Endothelial cell of umbilical vein (primary cell): ENCODE measurements around the gene ADAM8. TPM values are rescaled to one million over a fixed set of nuclear protein-coding genes. Genes with fewer than 3 reads are reported as not detected.

Experiments used
- BruUV-seq: library from RNA; stranded (reverse); fragments of 400-500 nt; replicated peaks from 2 replicates; lab custom pipeline; 2021; lab: Mats Ljungman, UMichigan
- CTCF ChIA-PET: fragments of 300-600, 350-600 bp; sonication (Branson Sonifier 250); formaldehyde crosslinking; loops from one replicate; lab custom pipeline; 2021; ENCODE audit warnings: antibody characterized with exemption, inconsistent platforms; lab: Charles Lee
- POLR2A ChIA-PET: fragments of 300-600, 350-600 bp; sonication (Branson Sonifier 250); formaldehyde crosslinking; loops from one replicate; lab custom pipeline; 2021; ENCODE audit warnings: antibody characterized with exemption, inconsistent platforms; lab: Charles Lee
- DNase-seq: peaks from one replicate; pipeline ENCODE4 v3.0.0-alpha.2; 2011; ENCODE audit warnings: low read depth, low spot score
- FAIRE-seq: peaks from 2 replicates; lab custom pipeline; 2011; peaks lifted over from hg19 to GRCh38; lab: Jason Lieb, UNC
- H2AFZ ChIP-seq: 2 replicates; pipeline ENCODE4 v1.6.0; 2012; ENCODE audit warnings: low read depth, low read length, control low read depth, inconsistent platforms
- H3K27ac ChIP-seq: 2 replicates; pipeline ENCODE4 v1.5.1; 2011; ENCODE audit warnings: low read depth, mild to moderate bottlenecking, control low read depth, low read length, moderate library complexity; ENCODE audit not compliant: insufficient read depth
- H3K27me3 ChIP-seq, 2 experiments: 2 replicates each; pipeline versions ENCODE4 v1.6.0 to v1.6.1; 2011; ENCODE audit warnings: low read length in 2 of 2, mixed read lengths in 1 of 2; ENCODE audit not compliant: control insufficient read depth in 2 of 2, insufficient read depth in 2 of 2
- H3K36me3 ChIP-seq, 2 experiments: 2 replicates in 1 of 2; 3 replicates in 1 of 2; pipeline ENCODE4 v1.5.1; 2011; ENCODE audit warnings: low read length in 2 of 2, mild to moderate bottlenecking in 1 of 2, moderate library complexity in 1 of 2; ENCODE audit not compliant: control insufficient read depth in 2 of 2, insufficient read depth in 2 of 2; ENCODE audit errors: extremely low read depth in 1 of 2
- H3K4me1 ChIP-seq: 3 replicates; pipeline ENCODE4 v1.5.1; 2011; ENCODE audit warnings: mild to moderate bottlenecking, low read length; ENCODE audit not compliant: control insufficient read depth, insufficient read depth; ENCODE audit errors: extremely low read depth
- H3K4me2 ChIP-seq: 2 replicates; pipeline ENCODE4 v1.6.1; 2011; ENCODE audit warnings: low read length, control low read depth, mixed read lengths; ENCODE audit not compliant: insufficient read depth
- H3K4me3 ChIP-seq, 3 experiments: fragments of 200-600 bp in 1 of 3; sonication (generic), shearing (Covaris generic) in 1 of 3; replicated peaks in 1 of 3; 2 replicates each; pipeline ENCODE4 v1.5.1; 2011 to 2016; ENCODE audit warnings: control low read depth in 3 of 3, low read length in 3 of 3, mild to moderate bottlenecking in 2 of 3, inconsistent platforms in 1 of 3, low read depth in 1 of 3, moderate library complexity in 1 of 3; ENCODE audit not compliant: insufficient read depth in 1 of 3
- H3K79me2 ChIP-seq: 2 replicates; pipeline ENCODE4 v1.6.0; 2012; ENCODE audit warnings: low read length, inconsistent platforms; ENCODE audit not compliant: control insufficient read depth, insufficient read depth
- H3K9ac ChIP-seq: replicated peaks from 2 replicates; pipeline ENCODE3; 2011; ENCODE audit warnings: low read length, control low read depth; ENCODE audit not compliant: insufficient read depth; ENCODE audit errors: extremely low read depth
- H3K9me1 ChIP-seq: replicated peaks from 3 replicates; pipeline ENCODE4 v1.6.0; 2011; ENCODE audit warnings: mild to moderate bottlenecking, low read length; ENCODE audit not compliant: control insufficient read depth, insufficient read depth; ENCODE audit errors: extremely low read depth
- H3K9me3 ChIP-seq: replicated peaks from 2 replicates; pipeline ENCODE4 v1.5.1; 2012; ENCODE audit warnings: low read length, inconsistent platforms; ENCODE audit not compliant: control insufficient read depth, insufficient read depth
- H4K20me1 ChIP-seq: replicated peaks from 2 replicates; pipeline ENCODE3; 2011; ENCODE audit warnings: mild to moderate bottlenecking, low read length; ENCODE audit not compliant: control insufficient read depth, insufficient read depth; ENCODE audit errors: extremely low read depth
- EZH2 ChIP-seq: IDR thresholded peaks from 2 replicates; pipeline ENCODE4 v1.6.1; 2012; ENCODE audit warnings: borderline replicate concordance, low read depth, mild to moderate bottlenecking, moderate library complexity, low read length, inconsistent platforms; ENCODE audit not compliant: severe bottlenecking
- FOS ChIP-seq: IDR thresholded peaks from 2 replicates; pipeline ENCODE4 v1.6.1; 2011; ENCODE audit warnings: mild to moderate bottlenecking, low read length, moderate library complexity, borderline replicate concordance; ENCODE audit not compliant: insufficient read depth
- GATA2 ChIP-seq: IDR thresholded peaks from 2 replicates; pipeline ENCODE4 v1.7.0; 2011; ENCODE audit warnings: low read depth, mild to moderate bottlenecking, moderate library complexity, mixed read lengths, low read length; ENCODE audit not compliant: insufficient read length, insufficient read depth
- JUN ChIP-seq: IDR thresholded peaks from 2 replicates; pipeline ENCODE4 v1.6.1; 2011; ENCODE audit warnings: borderline replicate concordance, low read depth; ENCODE audit not compliant: insufficient read length, insufficient read depth
- MYC ChIP-seq: IDR thresholded peaks from one replicate; pipeline ENCODE4 v1.6.1; 2011; ENCODE audit warnings: mild to moderate bottlenecking, low read depth, low read length
- POLR2A ChIP-seq: IDR thresholded peaks from 2 replicates; pipeline ENCODE4 v1.6.1; 2012; ENCODE audit warnings: low read depth, mild to moderate bottlenecking, control low read depth, low read length
- POLR2AphosphoS5 ChIP-seq: IDR thresholded peaks from 2 replicates; pipeline ENCODE4 v1.6.1; 2012; ENCODE audit warnings: low read depth, mild to moderate bottlenecking, control low read depth, low read length, moderate library complexity; ENCODE audit not compliant: insufficient read depth
- dilution Hi-C: fragments of 300-500 bp; cut with MboI; formaldehyde crosslinking; loops from one replicate; pipeline ENCODE4 v1.15.0; 2019; ENCODE audit warnings: low sequenced_read_pairs; ENCODE audit not compliant: extremely low pct_ligation_motif_present
- intact Hi-C: fragments of 100-400 bp; cut with micrococcal nuclease; formaldehyde crosslinking; loops from one replicate; pipeline ENCODE4 v1.10.0; 2022
- polyA plus RNA-seq, 4 experiments: library from polyadenylated mRNA; depleted of rRNA in 3 of 4; stranded (reverse) in 3 of 4; unstranded in 1 of 4; fragments of >200 nt; gene quantifications; 2 replicates each; pipeline versions ENCODE4 v1.2.1 to v1.2.3, GENCODE V29; 2011 to 2012; ENCODE audit warnings: missing spikeins in 1 of 4
- total RNA-seq: library from RNA; stranded (reverse); gene quantifications from 2 replicates; pipeline ENCODE4 v1.2.3, GENCODE V29; 2021
- TF ChIP-seq, protein P1 (sequence below): IDR thresholded peaks from 2 replicates; pipeline ENCODE4 v1.6.1; 2011; ENCODE audit not compliant: insufficient read depth, insufficient read length
- TF ChIP-seq, protein P2 (sequence below), 2 donors: IDR thresholded peaks; 1 replicate in 1 of 2; 2 replicates in 1 of 2; pipeline ENCODE4 v1.5.1; 2011; ENCODE audit warnings: low read length in 2 of 2, mild to moderate bottlenecking in 2 of 2, moderate library complexity in 2 of 2, control low read depth in 1 of 2, inconsistent platforms in 1 of 2, low read depth in 1 of 2; ENCODE audit not compliant: insufficient read depth in 1 of 2; ENCODE audit errors: extremely low read depth in 1 of 2

The ADAM8 gene
- total and polyA plus RNA-seq, 2 donors (not counting 3 experiments of a cell fraction or from before 2014, with no cell fraction given), result 0.51 to 0.55 TPM

DNA sequence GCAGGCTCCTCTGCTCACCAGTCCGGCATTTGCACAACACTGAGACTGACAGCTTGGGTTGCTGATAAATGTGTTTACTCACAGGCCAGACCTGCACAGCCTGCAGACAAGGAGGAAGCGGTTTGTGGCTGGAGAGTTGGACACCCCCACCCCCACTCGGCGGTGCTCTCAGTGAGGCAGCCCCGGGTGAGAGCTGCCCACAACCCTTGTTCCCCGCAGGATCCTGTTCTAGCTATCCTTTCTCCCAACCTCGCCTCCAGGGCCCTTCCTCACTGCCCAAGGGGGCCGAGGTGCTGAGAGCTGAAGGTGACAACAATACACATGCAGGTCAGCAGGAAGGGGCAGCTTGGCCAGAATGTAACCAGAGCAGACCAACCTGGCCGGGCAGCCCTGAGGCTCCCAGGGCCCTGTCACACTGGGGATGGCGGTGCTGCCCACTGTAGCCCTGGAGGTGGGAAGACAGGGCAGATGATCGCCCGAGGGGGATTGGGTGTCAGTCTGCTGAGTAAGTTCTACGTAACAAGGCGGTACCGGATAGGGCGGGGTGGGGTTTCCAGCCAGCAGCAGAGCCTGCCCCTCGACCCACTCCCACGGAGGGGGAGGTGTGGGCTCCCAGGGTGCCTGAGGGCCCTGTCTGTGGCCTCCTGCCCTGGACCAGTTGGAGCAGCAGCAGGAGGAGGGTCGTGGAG lies 2.1 kb upstream of the ADAM8 start:
- Histone ChIP-seq H3K27ac (no peak overlapping the region), H3K79me2 (no peaks in the 10 kb centered on the region), H3K9me1 (no peaks in the 10 kb centered on the region), H3K9me3 (no peaks in the 10 kb centered on the region), H3K4me3 (no peak overlapping the region), H3K4me2 (no peak overlapping the region), H3K36me3 (peaks cover 4 to 23% of the 10 kb centered on the region in 2 experiments), H3K9ac (no peak overlapping the region), H3K4me1 (no peaks in the 10 kb centered on the region), H2AFZ (no peak overlapping the region), H3K27me3 (peaks cover 5 to 10% of the 10 kb centered on the region in 2 experiments), H4K20me1 (no peaks in the 10 kb centered on the region)
- no peak for TF ChIP-seq POLR2AphosphoS5
- TF ChIP-seq, protein P1, sequence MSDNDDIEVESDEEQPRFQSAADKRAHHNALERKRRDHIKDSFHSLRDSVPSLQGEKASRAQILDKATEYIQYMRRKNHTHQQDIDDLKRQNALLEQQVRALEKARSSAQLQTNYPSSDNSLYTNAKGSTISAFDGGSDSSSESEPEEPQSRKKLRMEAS, result no peak
- TF ChIP-seq JUN, result no peak
- TF ChIP-seq GATA2, result no peak
- no peak for TF ChIP-seq FOS
- TF ChIP-seq POLR2A, result no peak
- no peak for TF ChIP-seq MYC
- no peak for TF ChIP-seq EZH2
- TF ChIP-seq, protein P2, sequence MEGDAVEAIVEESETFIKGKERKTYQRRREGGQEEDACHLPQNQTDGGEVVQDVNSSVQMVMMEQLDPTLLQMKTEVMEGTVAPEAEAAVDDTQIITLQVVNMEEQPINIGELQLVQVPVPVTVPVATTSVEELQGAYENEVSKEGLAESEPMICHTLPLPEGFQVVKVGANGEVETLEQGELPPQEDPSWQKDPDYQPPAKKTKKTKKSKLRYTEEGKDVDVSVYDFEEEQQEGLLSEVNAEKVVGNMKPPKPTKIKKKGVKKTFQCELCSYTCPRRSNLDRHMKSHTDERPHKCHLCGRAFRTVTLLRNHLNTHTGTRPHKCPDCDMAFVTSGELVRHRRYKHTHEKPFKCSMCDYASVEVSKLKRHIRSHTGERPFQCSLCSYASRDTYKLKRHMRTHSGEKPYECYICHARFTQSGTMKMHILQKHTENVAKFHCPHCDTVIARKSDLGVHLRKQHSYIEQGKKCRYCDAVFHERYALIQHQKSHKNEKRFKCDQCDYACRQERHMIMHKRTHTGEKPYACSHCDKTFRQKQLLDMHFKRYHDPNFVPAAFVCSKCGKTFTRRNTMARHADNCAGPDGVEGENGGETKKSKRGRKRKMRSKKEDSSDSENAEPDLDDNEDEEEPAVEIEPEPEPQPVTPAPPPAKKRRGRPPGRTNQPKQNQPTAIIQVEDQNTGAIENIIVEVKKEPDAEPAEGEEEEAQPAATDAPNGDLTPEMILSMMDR (IDR thresholded peaks at IDR 0.05; ENCODE audit: extremely low read depth in 1 of 2, insufficient read depth in 1 of 2, low read depth in 1 of 2, low read length in 2 of 2), result no peak
- no TSS peak for BruUV-seq
- no peak for DNase-seq
- ChIA-PET POLR2A (no interaction called here), CTCF (interaction anchor here (1.0 to 1.5 kb wide), 3 partner anchors 14 to 316 kb away, joined by 3 to 6 read pairs (median 5); no protein-coding TSS in a partner anchor)
- no peak for FAIRE-seq
- intact Hi-C loops, result no loop called here
- dilution Hi-C loops, result no loop called here
